AG09319 (cell line): ENCODE measurements around the gene ZNF385A.
"Not testable (repeated sequence)": the region's sequence is repeated elsewhere in the genome, so short reads cannot be mapped to it uniquely, and the experiment has no call there.

Experiments used
- DNase-seq: peaks from one replicate; pipeline ENCODE4 v3.0.0-alpha.2; 2010; ENCODE audit warnings: low read depth; ENCODE audit errors: extremely low read depth
- CTCF ChIP-seq: IDR thresholded peaks from 2 replicates; pipeline ENCODE4 v1.5.1; 2011; ENCODE audit warnings: low read depth, mild to moderate bottlenecking, inconsistent platforms, low read length, moderate library complexity

ZNF385A gene

GRCh38 chr12:54356951-54357356, 27.6 kb downstream of the ZNF385A start:
- no peak for TF ChIP-seq CTCF
- no peak for DNase-seq

GRCh38 chr12:54356228-54356627, 28.3 kb downstream of the ZNF385A start:
- no peak for TF ChIP-seq CTCF
- no peak for DNase-seq

- no peak for DNase-seq
- TF ChIP-seq CTCF, result no peak
Observed at GRCh38 chr12:54355104-54355815, 29.3 kb downstream of the ZNF385A start.

GRCh38 chr12:54354271-54354670, 30.3 kb downstream of the ZNF385A start:
- not testable (repeated sequence) for DNase-seq

GRCh38 chr12:54352891-54353874, 31.4 kb downstream of the ZNF385A start:
- no peak for TF ChIP-seq CTCF
- no peak for DNase-seq

GRCh38 chr12:54352022-54352531, 32.5 kb downstream of the ZNF385A start:
- DNase-seq, result no peak
- no peak for TF ChIP-seq CTCF

GRCh38 chr12:54351341-54351740, 33.2 kb downstream of the ZNF385A start:
- no peak for TF ChIP-seq CTCF
- DNase-seq, result no peak
